WTC11 (cell line): ENCODE measurements around the gene KIF6. TPM values are rescaled to one million over a fixed set of nuclear protein-coding genes. Genes with fewer than 3 reads are reported as not detected.

Experiments used
- ATAC-seq: fragments of 200-7000 bp; cut with Tn5 transposase; 2 replicates; pipeline ENCODE4 v1.10.0; 2021; ENCODE audit warnings: mild to moderate bottlenecking, moderate library complexity
- CTCF ChIA-PET: fragments of 300-600 bp; sonication (Branson Sonifier 250); formaldehyde crosslinking; loops from one replicate; lab custom pipeline; 2021; ENCODE audit warnings: antibody characterized with exemption; lab: Charles Lee
- POLR2A ChIA-PET: fragments of 350-600 bp; sonication (Branson Sonifier 250); formaldehyde crosslinking; loops from one replicate; lab custom pipeline; 2021; ENCODE audit warnings: antibody characterized with exemption; lab: Charles Lee
- DNase-seq: peaks from one replicate; pipeline ENCODE4 v3.0.0; 2021; ENCODE audit warnings: low spot score
- H3K27ac Mint-ChIP-seq: 2 replicates; pipeline ENCODE4 v1.8.0; 2021; ENCODE audit warnings: mixed read lengths
- H3K27me3 Mint-ChIP-seq: 2 replicates; pipeline ENCODE4 v1.8.0; 2021; ENCODE audit warnings: low read depth, mild to moderate bottlenecking, moderate library complexity, mixed read lengths
- H3K36me3 Mint-ChIP-seq: 2 replicates; pipeline ENCODE4 v1.8.0; 2021; ENCODE audit warnings: mixed read lengths
- H3K4me1 Mint-ChIP-seq: 2 replicates; pipeline ENCODE4 v1.8.0; 2022; ENCODE audit warnings: mixed read lengths
- H3K4me3 Mint-ChIP-seq: 2 replicates; pipeline ENCODE4 v1.8.0; 2021; ENCODE audit warnings: mild to moderate bottlenecking, moderate library complexity, mixed read lengths
- H3K9me3 Mint-ChIP-seq: 2 replicates; pipeline ENCODE4 v1.8.0; 2021; ENCODE audit warnings: mixed read lengths
- ATF2 ChIP-seq: sonication (generic); formaldehyde crosslinking; IDR thresholded peaks from 2 replicates; pipeline ENCODE4 v1.8.1; 2022; ENCODE audit warnings: low read depth, missing genetic modification reagents, borderline replicate concordance
- E2F1 ChIP-seq: sonication (generic); formaldehyde crosslinking; IDR thresholded peaks from 2 replicates; pipeline ENCODE4 v1.8.0; 2022; ENCODE audit warnings: mild to moderate bottlenecking, missing genetic modification reagents
- ESRRA ChIP-seq: sonication (generic); formaldehyde crosslinking; IDR thresholded peaks from 2 replicates; pipeline ENCODE4 v1.8.1; 2022; ENCODE audit warnings: mild to moderate bottlenecking, missing genetic modification reagents, borderline replicate concordance
- JAZF1 ChIP-seq: fragments of 250-450 bp; sonication (Bioruptor Pico); IDR thresholded peaks from 2 replicates; pipeline ENCODE4 v1.9.0; 2021; ENCODE audit warnings: moderate library complexity, mild to moderate bottlenecking, inconsistent platforms
- KAT7 ChIP-seq: sonication (generic); formaldehyde crosslinking; IDR thresholded peaks from 2 replicates; pipeline ENCODE4 v1.8.1; 2023; ENCODE audit warnings: missing genetic modification reagents, mild to moderate bottlenecking, borderline replicate concordance
- NFATC4 ChIP-seq: fragments of 250-450 bp; sonication (Bioruptor Pico); IDR thresholded peaks from 2 replicates; pipeline ENCODE4 v1.9.0; 2021; ENCODE audit warnings: mild to moderate bottlenecking
- NFE2L1 ChIP-seq: sonication (generic); formaldehyde crosslinking; IDR thresholded peaks from 2 replicates; pipeline ENCODE4 v1.8.1; 2023; ENCODE audit warnings: missing genetic modification reagents
- NR2C2 ChIP-seq: sonication (generic); formaldehyde crosslinking; IDR thresholded peaks from 2 replicates; pipeline ENCODE4 v1.8.0; 2022; ENCODE audit warnings: mild to moderate bottlenecking, missing genetic modification reagents
- PREB ChIP-seq: sonication (generic); formaldehyde crosslinking; IDR thresholded peaks from 2 replicates; pipeline ENCODE4 v1.8.1; 2022; ENCODE audit warnings: mild to moderate bottlenecking, missing genetic modification reagents, moderate library complexity, borderline replicate concordance
- PRRX2 ChIP-seq: fragments of 250-450 bp; sonication (Bioruptor Pico); IDR thresholded peaks from 2 replicates; pipeline ENCODE4 v1.8.0; 2021; ENCODE audit warnings: mild to moderate bottlenecking
- RELA ChIP-seq: sonication (generic); formaldehyde crosslinking; IDR thresholded peaks from 2 replicates; pipeline ENCODE4 v1.8.1; 2022; ENCODE audit warnings: missing genetic modification reagents, mild to moderate bottlenecking, borderline replicate concordance
- SMAD4 ChIP-seq: sonication (generic); formaldehyde crosslinking; IDR thresholded peaks from 2 replicates; pipeline ENCODE4 v1.8.0; 2022; ENCODE audit warnings: mild to moderate bottlenecking, missing genetic modification reagents
- SOX15 ChIP-seq: fragments of 250-450 bp; sonication (Bioruptor Pico); IDR thresholded peaks from 2 replicates; pipeline ENCODE4 v1.9.0; 2021; ENCODE audit warnings: mild to moderate bottlenecking
- SP1 ChIP-seq: sonication (generic); formaldehyde crosslinking; conservative IDR thresholded peaks from 2 replicates; pipeline ENCODE4 v1.8.1; 2022; ENCODE audit warnings: missing genetic modification reagents
- STAT6 ChIP-seq: sonication (generic); formaldehyde crosslinking; conservative IDR thresholded peaks from 2 replicates; pipeline ENCODE4 v1.8.1; 2023; ENCODE audit warnings: mild to moderate bottlenecking, low read depth, missing genetic modification reagents, moderate library complexity
- USF2 ChIP-seq: sonication (generic); formaldehyde crosslinking; IDR thresholded peaks from 2 replicates; pipeline ENCODE4 v1.8.1; 2023; ENCODE audit warnings: mild to moderate bottlenecking, missing genetic modification reagents, moderate library complexity
- ZNF121 ChIP-seq: sonication (generic); formaldehyde crosslinking; IDR thresholded peaks from 2 replicates; pipeline ENCODE4 v1.8.0; 2023; ENCODE audit warnings: missing genetic modification reagents
- ZNF232 ChIP-seq: sonication (generic); formaldehyde crosslinking; IDR thresholded peaks from 2 replicates; pipeline ENCODE4 v1.8.0; 2022; ENCODE audit warnings: mild to moderate bottlenecking, missing genetic modification reagents
- ZNF423 ChIP-seq: fragments of 250-450 bp; sonication (Bioruptor Pico); IDR thresholded peaks from 2 replicates; pipeline ENCODE4 v2.1.2; 2022; ENCODE audit warnings: mild to moderate bottlenecking, moderate library complexity
- ZNF425 ChIP-seq: fragments of 250-450 bp; sonication (Bioruptor Pico); conservative IDR thresholded peaks from 2 replicates; pipeline ENCODE4 v1.9.0; 2021; ENCODE audit warnings: mild to moderate bottlenecking
- total RNA-seq: library from RNA; stranded (reverse); gene quantifications from 3 replicates; pipeline ENCODE4 v1.2.3, GENCODE V29; 2021
- TF ChIP-seq, protein P1 (sequence below): sonication (generic); formaldehyde crosslinking; IDR thresholded peaks from 2 replicates; pipeline ENCODE4 v1.8.0; 2022; ENCODE audit warnings: mild to moderate bottlenecking, missing genetic modification reagents

The KIF6 gene
- total RNA-seq, 1 experiment from 2014 or later = 0.57 TPM

- TF ChIP-seq USF2 = no peak
These were observed 182.1 kb downstream of the KIF6 start (continued) for GRCh38 chr6:39543095-39543494.

DNA sequence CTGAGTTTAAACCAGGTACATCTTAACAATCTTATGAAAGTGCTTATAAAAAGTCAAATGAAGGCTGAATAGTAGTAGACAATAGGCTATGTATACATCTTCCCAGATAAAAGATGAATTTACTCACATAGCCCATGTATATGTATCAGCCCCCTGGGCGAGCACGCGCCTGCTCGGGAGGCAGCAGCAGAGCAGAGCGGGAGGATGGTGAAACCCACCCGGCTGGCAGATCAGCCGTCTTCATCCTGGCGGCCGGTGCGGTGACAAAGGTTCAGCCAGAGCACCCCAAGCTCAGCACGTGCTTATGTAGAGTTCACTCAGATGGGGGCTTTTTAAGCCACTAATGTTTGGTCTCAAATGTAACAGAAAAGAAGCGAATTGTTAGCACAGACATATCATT, 184.8 kb downstream of the KIF6 start:
- DNase-seq (no peak), ATAC-seq (no peak)
- H3K9me3 Mint-ChIP-seq = no peaks in the 10 kb centered on the region
- H3K27ac Mint-ChIP-seq = no peak overlapping the region
- no peaks in the 10 kb centered on the region for H3K27me3 Mint-ChIP-seq
- TF ChIP-seq ATF2 (no peak), NFATC4 (CRISPR knock-in tag) (no peak), NR2C2 (no peak), ZNF425 (CRISPR knock-in tag) (no peak), E2F1 (no peak), STAT6 (no peak), SOX15 (no peak), KAT7 (no peak), JAZF1 (CRISPR knock-in tag) (no peak), ZNF232 (CRISPR knock-in tag) (no peak)
- TF ChIP-seq, protein P1, sequence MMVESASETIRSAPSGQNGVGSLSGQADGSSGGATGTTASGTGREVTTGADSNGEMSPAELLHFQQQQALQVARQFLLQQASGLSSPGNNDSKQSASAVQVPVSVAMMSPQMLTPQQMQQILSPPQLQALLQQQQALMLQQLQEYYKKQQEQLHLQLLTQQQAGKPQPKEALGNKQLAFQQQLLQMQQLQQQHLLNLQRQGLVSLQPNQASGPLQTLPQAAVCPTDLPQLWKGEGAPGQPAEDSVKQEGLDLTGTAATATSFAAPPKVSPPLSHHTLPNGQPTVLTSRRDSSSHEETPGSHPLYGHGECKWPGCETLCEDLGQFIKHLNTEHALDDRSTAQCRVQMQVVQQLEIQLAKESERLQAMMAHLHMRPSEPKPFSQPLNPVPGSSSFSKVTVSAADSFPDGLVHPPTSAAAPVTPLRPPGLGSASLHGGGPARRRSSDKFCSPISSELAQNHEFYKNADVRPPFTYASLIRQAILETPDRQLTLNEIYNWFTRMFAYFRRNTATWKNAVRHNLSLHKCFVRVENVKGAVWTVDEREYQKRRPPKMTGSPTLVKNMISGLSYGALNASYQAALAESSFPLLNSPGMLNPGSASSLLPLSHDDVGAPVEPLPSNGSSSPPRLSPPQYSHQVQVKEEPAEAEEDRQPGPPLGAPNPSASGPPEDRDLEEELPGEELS (CRISPR knock-in tag) = no peak
- TF ChIP-seq, all 79 proteins: peak for 0
- H3K4me1 Mint-ChIP-seq = no peaks in the 10 kb centered on the region
- ChIA-PET CTCF (no interaction called here), POLR2A (no interaction called here)
- no peaks in the 10 kb centered on the region for H3K36me3 Mint-ChIP-seq
- no peak overlapping the region for H3K4me3 Mint-ChIP-seq

DNA sequence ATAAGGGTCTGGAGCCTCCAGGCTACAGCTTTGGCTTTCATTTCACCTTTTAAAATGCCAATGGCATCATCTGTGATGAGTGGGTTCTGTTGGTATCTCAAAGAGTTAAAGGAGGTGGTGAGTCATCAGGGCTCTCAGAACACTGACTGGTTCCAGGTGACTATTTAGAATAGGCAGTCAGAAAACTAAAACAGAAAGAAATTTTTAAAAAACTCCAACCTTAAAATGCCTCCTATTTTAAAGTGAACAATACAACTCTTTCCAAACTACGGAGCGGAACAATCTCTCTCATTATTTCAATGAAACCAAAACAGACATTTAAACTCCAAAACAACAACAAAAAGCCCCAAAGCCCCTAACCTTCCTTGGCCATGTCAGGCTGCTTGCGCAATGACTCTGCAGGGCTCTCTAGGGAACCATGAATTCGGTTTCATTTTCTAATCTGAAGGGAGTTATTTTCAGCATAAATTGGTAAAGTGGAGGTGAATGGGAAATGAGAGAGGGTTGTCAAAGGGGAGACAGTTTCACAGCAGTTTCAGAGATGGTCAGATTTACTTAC, 194.9 kb downstream of the KIF6 start:
- ATAC-seq = no peak
- Mint-ChIP-seq H3K27ac (no peak overlapping the region), H3K4me1 (peaks cover 2% of the 10 kb centered on the region; the same call in 1 of the 2 replicates), H3K4me3 (no peak overlapping the region), H3K36me3 (peaks cover 36% of the 10 kb centered on the region), H3K27me3 (peaks cover 4% of the 10 kb centered on the region), H3K9me3 (peaks cover 54% of the 10 kb centered on the region)
- DNase-seq = no peak
- ChIA-PET POLR2A (interaction anchor here (0.5 kb wide), 1 partner anchor 195 kb away, joined by 4 read pairs; the partner anchor contains the start of gene KIF6), CTCF (no interaction called here)
- no peak for TF ChIP-seq PRRX2 (CRISPR knock-in tag)
- no peak for TF ChIP-seq SMAD4 (CRISPR knock-in tag)
- TF ChIP-seq ZNF423 (CRISPR knock-in tag) = no peak
- TF ChIP-seq ESRRA (CRISPR knock-in tag) = no peak
- no peak for TF ChIP-seq NFATC4 (CRISPR knock-in tag)
- TF ChIP-seq RELA = no peak
- no peak for TF ChIP-seq ZNF121
- no peak for TF ChIP-seq NFE2L1 (CRISPR knock-in tag)
- TF ChIP-seq SP1 = no peak
- TF ChIP-seq PREB = no peak
